ENCODE data around the gene SERPINA4.

SERPINA4 gene

GRCh38 chr14:94536836-94537235, 24.4 kb upstream of the SERPINA4 start:
- H3K36me3 ChIP-seq (ENCODE audit: control insufficient read depth in 4 of 4, insufficient read depth in 4 of 4, low read length in 3 of 4): no peaks in the 10 kb centered on the region
- no peak overlapping the region for H3K4me3 ChIP-seq (ENCODE audit: control insufficient read depth in 1 of 7, extremely low read depth in 1 of 7, insufficient read depth in 4 of 7, low read depth in 2 of 7, low read length in 6 of 7)
- H3K27ac ChIP-seq (ENCODE audit: insufficient read depth in 1 of 2, low read depth in 1 of 2, low read length in 2 of 2, poor library complexity in 1 of 2, severe bottlenecking in 2 of 2): no peak overlapping the region
- no peak for DNase-seq
- H3K4me1 ChIP-seq (ENCODE audit: control extremely low read depth in 1 of 4, control insufficient read depth in 4 of 4, insufficient read depth in 4 of 4, low read length in 3 of 4): no peaks in the 10 kb centered on the region
- peaks cover 0 to 3% (median 0%) of the 10 kb centered on the region in 5 experiments for H3K9me3 ChIP-seq (ENCODE audit: control extremely low read depth in 1 of 5, control insufficient read depth in 4 of 5, insufficient read depth in 2 of 5, low read depth in 1 of 5, low read length in 4 of 5)
- ChIA-PET POLR2A (no interaction called here), CTCF (no interaction called here)
- peaks cover 0 to 28% (median 3%) of the 10 kb centered on the region in 5 experiments for H3K27me3 ChIP-seq (replicated peaks in 2 of 5; ENCODE audit: control insufficient read depth in 4 of 5, insufficient read depth in 5 of 5, low read length in 4 of 5)
- WGBS (ENCODE audit: insufficient coverage): 75% methylated on average over 2 of the region's 2 CpGs

- no peaks in the 10 kb centered on the region for H3K36me3 ChIP-seq (ENCODE audit: control insufficient read depth in 4 of 4, insufficient read depth in 4 of 4, low read length in 3 of 4)
- no peaks in the 10 kb centered on the region for H3K4me1 ChIP-seq (ENCODE audit: control extremely low read depth in 1 of 4, control insufficient read depth in 4 of 4, insufficient read depth in 4 of 4, low read length in 3 of 4)
- 100% methylated on average over 2 of the region's 6 CpGs for WGBS (ENCODE audit: insufficient coverage)
- no peak for DNase-seq
- peaks cover 0 to 28% (median 0%) of the 10 kb centered on the region in 5 experiments for H3K27me3 ChIP-seq (replicated peaks in 2 of 5; ENCODE audit: control insufficient read depth in 4 of 5, insufficient read depth in 5 of 5, low read length in 4 of 5)
- ChIA-PET POLR2A (no interaction called here), CTCF (interaction anchor here (0.8 to 1.3 kb wide), 2 partner anchors 11 to 12 kb away, joined by 3 to 5 read pairs; no protein-coding TSS in a partner anchor)
- no peak overlapping the region for H3K27ac ChIP-seq (ENCODE audit: insufficient read depth in 1 of 2, low read depth in 1 of 2, low read length in 2 of 2, poor library complexity in 1 of 2, severe bottlenecking in 2 of 2)
- peaks cover 0 to 3% (median 0%) of the 10 kb centered on the region in 5 experiments for H3K9me3 ChIP-seq (ENCODE audit: control extremely low read depth in 1 of 5, control insufficient read depth in 4 of 5, insufficient read depth in 2 of 5, low read depth in 1 of 5, low read length in 4 of 5)
- no peak overlapping the region for H3K4me3 ChIP-seq (ENCODE audit: control insufficient read depth in 1 of 7, extremely low read depth in 1 of 7, insufficient read depth in 4 of 7, low read depth in 2 of 7, low read length in 6 of 7)
These were observed 23.0 kb upstream of the SERPINA4 start for GRCh38 chr14:94538070-94538740.

GRCh38 chr14:94539181-94539580, 22.1 kb upstream of the SERPINA4 start:
- no peak for DNase-seq
- no peak overlapping the region for H3K4me3 ChIP-seq (ENCODE audit: control insufficient read depth in 1 of 7, extremely low read depth in 1 of 7, insufficient read depth in 4 of 7, low read depth in 2 of 7, low read length in 6 of 7)
- no peaks in the 10 kb centered on the region for H3K36me3 ChIP-seq (ENCODE audit: control insufficient read depth in 4 of 4, insufficient read depth in 4 of 4, low read length in 3 of 4)
- WGBS (ENCODE audit: insufficient coverage): 91% methylated on average over 6 of the region's 7 CpGs
- no peak overlapping the region for H3K27ac ChIP-seq (ENCODE audit: insufficient read depth in 1 of 2, low read depth in 1 of 2, low read length in 2 of 2, poor library complexity in 1 of 2, severe bottlenecking in 2 of 2)
- ChIA-PET CTCF (interaction anchor here (0.6 to 1.3 kb wide), 3 partner anchors 10 to 427 kb away, joined by 3 to 5 read pairs (median 3); no protein-coding TSS in a partner anchor), POLR2A (no interaction called here)
- H3K27me3 ChIP-seq (replicated peaks in 2 of 5; ENCODE audit: control insufficient read depth in 4 of 5, insufficient read depth in 5 of 5, low read length in 4 of 5): peaks cover 0 to 23% (median 0%) of the 10 kb centered on the region in 5 experiments
- H3K9me3 ChIP-seq (ENCODE audit: control extremely low read depth in 1 of 5, control insufficient read depth in 4 of 5, insufficient read depth in 2 of 5, low read depth in 1 of 5, low read length in 4 of 5): no peaks in the 10 kb centered on the region
- no peaks in the 10 kb centered on the region for H3K4me1 ChIP-seq (ENCODE audit: control extremely low read depth in 1 of 4, control insufficient read depth in 4 of 4, insufficient read depth in 4 of 4, low read length in 3 of 4)

- Histone ChIP-seq H3K27ac (ENCODE audit: insufficient read depth in 1 of 2, low read depth in 1 of 2, low read length in 2 of 2, poor library complexity in 1 of 2, severe bottlenecking in 2 of 2) (no peak overlapping the region), H3K9me3 (ENCODE audit: control extremely low read depth in 1 of 5, control insufficient read depth in 4 of 5, insufficient read depth in 2 of 5, low read depth in 1 of 5, low read length in 4 of 5) (no peaks in the 10 kb centered on the region), H3K36me3 (ENCODE audit: control insufficient read depth in 4 of 4, insufficient read depth in 4 of 4, low read length in 3 of 4) (no peaks in the 10 kb centered on the region), H3K4me1 (ENCODE audit: control extremely low read depth in 1 of 4, control insufficient read depth in 4 of 4, insufficient read depth in 4 of 4, low read length in 3 of 4) (no peaks in the 10 kb centered on the region), H3K27me3 (replicated peaks in 2 of 5; ENCODE audit: control insufficient read depth in 4 of 5, insufficient read depth in 5 of 5, low read length in 4 of 5) (peaks cover 0 to 24% (median 0%) of the 10 kb centered on the region in 5 experiments), H3K4me3 (ENCODE audit: control insufficient read depth in 1 of 7, extremely low read depth in 1 of 7, insufficient read depth in 4 of 7, low read depth in 2 of 7, low read length in 6 of 7) (no peak overlapping the region)
- ChIA-PET POLR2A (no interaction called here), CTCF (interaction anchor here (1.0 kb wide), 1 partner anchor 11 kb away, joined by 3 read pairs; no protein-coding TSS in a partner anchor)
- DNase-seq: no peak
- WGBS (ENCODE audit: insufficient coverage): 37% methylated on average over 10 of the region's 13 CpGs
These were observed 21.0 kb upstream of the SERPINA4 start for GRCh38 chr14:94540031-94540794.

GRCh38 chr14:94541234-94541975, 19.8 kb upstream of the SERPINA4 start:
- no peak for DNase-seq
- no peaks in the 10 kb centered on the region for H3K9me3 ChIP-seq (ENCODE audit: control extremely low read depth in 1 of 5, control insufficient read depth in 4 of 5, insufficient read depth in 2 of 5, low read depth in 1 of 5, low read length in 4 of 5)
- no peaks in the 10 kb centered on the region for H3K4me1 ChIP-seq (ENCODE audit: control extremely low read depth in 1 of 4, control insufficient read depth in 4 of 4, insufficient read depth in 4 of 4, low read length in 3 of 4)
- no peaks in the 10 kb centered on the region for H3K36me3 ChIP-seq (ENCODE audit: control insufficient read depth in 4 of 4, insufficient read depth in 4 of 4, low read length in 3 of 4)
- no peak overlapping the region for H3K4me3 ChIP-seq (ENCODE audit: control insufficient read depth in 1 of 7, extremely low read depth in 1 of 7, insufficient read depth in 4 of 7, low read depth in 2 of 7, low read length in 6 of 7)
- POLR2A ChIA-PET: no interaction called here
- no peak overlapping the region for H3K27ac ChIP-seq (ENCODE audit: insufficient read depth in 1 of 2, low read depth in 1 of 2, low read length in 2 of 2, poor library complexity in 1 of 2, severe bottlenecking in 2 of 2)
- CTCF ChIA-PET: interaction anchor here (1.0 to 1.4 kb wide), 2 partner anchors 9 to 16 kb away, joined by 3 to 5 read pairs; no protein-coding TSS in a partner anchor
- peaks cover 0 to 23% (median 0%) of the 10 kb centered on the region in 5 experiments for H3K27me3 ChIP-seq (replicated peaks in 2 of 5; ENCODE audit: control insufficient read depth in 4 of 5, insufficient read depth in 5 of 5, low read length in 4 of 5)
- WGBS (ENCODE audit: insufficient coverage): 90% methylated on average over 9 of the region's 9 CpGs

- DNase-seq: no peak
- Histone ChIP-seq H3K27ac (ENCODE audit: insufficient read depth in 1 of 2, low read depth in 1 of 2, low read length in 2 of 2, poor library complexity in 1 of 2, severe bottlenecking in 2 of 2) (no peak overlapping the region), H3K4me3 (ENCODE audit: control insufficient read depth in 1 of 7, extremely low read depth in 1 of 7, insufficient read depth in 4 of 7, low read depth in 2 of 7, low read length in 6 of 7) (no peak overlapping the region), H3K9me3 (ENCODE audit: control extremely low read depth in 1 of 5, control insufficient read depth in 4 of 5, insufficient read depth in 2 of 5, low read depth in 1 of 5, low read length in 4 of 5) (no peaks in the 10 kb centered on the region), H3K27me3 (replicated peaks in 2 of 5; ENCODE audit: control insufficient read depth in 4 of 5, insufficient read depth in 5 of 5, low read length in 4 of 5) (peaks cover 0 to 23% (median 0%) of the 10 kb centered on the region in 5 experiments), H3K36me3 (ENCODE audit: control insufficient read depth in 4 of 4, insufficient read depth in 4 of 4, low read length in 3 of 4) (no peaks in the 10 kb centered on the region), H3K4me1 (ENCODE audit: control extremely low read depth in 1 of 4, control insufficient read depth in 4 of 4, insufficient read depth in 4 of 4, low read length in 3 of 4) (no peaks in the 10 kb centered on the region)
- CTCF ChIA-PET: interaction anchor here (1.4 kb wide), 1 partner anchor 16 kb away, joined by 5 read pairs; no protein-coding TSS in a partner anchor
- POLR2A ChIA-PET: no interaction called here
- 80% methylated on average over 10 of the region's 12 CpGs for WGBS (ENCODE audit: insufficient coverage)
These were observed 19.0 kb upstream of the SERPINA4 start for GRCh38 chr14:94542111-94542810.

Measured in common myeloid progenitor, CD34-positive (primary cell).